GM12801 (cell line): ENCODE data around the gene ELMO1.

Experiments
- CTCF ChIP-seq: IDR thresholded peaks from one replicate; pipeline ENCODE4 v1.5.1; 2011; ENCODE audit warnings: control low read depth; ENCODE audit not compliant: insufficient read length; ENCODE audit errors: extremely low read depth

The ELMO1 gene

GRCh38 chr7:37365405-37365804 is 83.3 kb downstream of the ELMO1 start:
- no peak for TF ChIP-seq CTCF

GRCh38 chr7:37364856-37365255 is 83.8 kb downstream of the ELMO1 start:
- TF ChIP-seq CTCF, result no peak

GRCh38 chr7:37363536-37364491 is 84.8 kb downstream of the ELMO1 start:
- no peak for TF ChIP-seq CTCF

- no peak for TF ChIP-seq CTCF
These were observed 85.9 kb downstream of the ELMO1 start for GRCh38 chr7:37362802-37363201.

GRCh38 chr7:37360484-37360883 is 88.2 kb downstream of the ELMO1 start:
- TF ChIP-seq CTCF, result no peak

GRCh38 chr7:37359662-37360444 is 88.8 kb downstream of the ELMO1 start:
- no peak for TF ChIP-seq CTCF

- TF ChIP-seq CTCF, result no peak
These were observed 89.5 kb downstream of the ELMO1 start for GRCh38 chr7:37359180-37359579.
